ENCODE data around the gene METAP1.

- TF ChIP-seq, protein P1, sequence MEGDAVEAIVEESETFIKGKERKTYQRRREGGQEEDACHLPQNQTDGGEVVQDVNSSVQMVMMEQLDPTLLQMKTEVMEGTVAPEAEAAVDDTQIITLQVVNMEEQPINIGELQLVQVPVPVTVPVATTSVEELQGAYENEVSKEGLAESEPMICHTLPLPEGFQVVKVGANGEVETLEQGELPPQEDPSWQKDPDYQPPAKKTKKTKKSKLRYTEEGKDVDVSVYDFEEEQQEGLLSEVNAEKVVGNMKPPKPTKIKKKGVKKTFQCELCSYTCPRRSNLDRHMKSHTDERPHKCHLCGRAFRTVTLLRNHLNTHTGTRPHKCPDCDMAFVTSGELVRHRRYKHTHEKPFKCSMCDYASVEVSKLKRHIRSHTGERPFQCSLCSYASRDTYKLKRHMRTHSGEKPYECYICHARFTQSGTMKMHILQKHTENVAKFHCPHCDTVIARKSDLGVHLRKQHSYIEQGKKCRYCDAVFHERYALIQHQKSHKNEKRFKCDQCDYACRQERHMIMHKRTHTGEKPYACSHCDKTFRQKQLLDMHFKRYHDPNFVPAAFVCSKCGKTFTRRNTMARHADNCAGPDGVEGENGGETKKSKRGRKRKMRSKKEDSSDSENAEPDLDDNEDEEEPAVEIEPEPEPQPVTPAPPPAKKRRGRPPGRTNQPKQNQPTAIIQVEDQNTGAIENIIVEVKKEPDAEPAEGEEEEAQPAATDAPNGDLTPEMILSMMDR (IDR thresholded peaks at IDR 0.05) = no peak
- no peak for TF ChIP-seq EZH2phosphoT487 (IDR thresholded peaks at IDR 0.05)
These were observed 6.8 kb downstream of the METAP1 start for GRCh38 chr4:99002279-99002678.
